GM19035 (cell line): ENCODE measurements around the gene MAPK4.

Source experiments
- ATAC-seq: cut with Tn5 transposase; IDR thresholded peaks from one replicate; pipeline ENCODE4 v1.9.1; 2021; ENCODE audit not compliant: unreplicated experiment

Gene MAPK4

DNA sequence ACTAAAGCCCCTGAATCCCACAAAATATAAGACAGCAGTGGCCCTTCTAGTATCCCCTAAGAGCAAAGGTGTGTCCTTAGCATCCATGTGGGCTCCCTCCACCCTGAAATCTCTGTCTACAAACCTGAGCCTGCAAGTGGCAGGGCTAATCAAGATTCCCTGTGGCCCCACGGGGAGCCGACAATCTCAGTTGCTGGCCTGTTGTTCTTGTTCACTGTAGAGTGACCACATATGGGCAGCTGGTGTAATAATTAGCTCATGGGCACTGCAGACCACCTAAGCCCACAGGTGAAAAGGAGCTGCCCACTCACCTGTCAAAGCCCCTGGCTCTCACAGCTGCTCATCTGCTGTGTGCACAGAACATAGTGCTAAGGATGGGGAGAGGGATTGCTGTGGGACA, 157.7 kb downstream of the MAPK4 start:
- no peak for ATAC-seq

- no peak for ATAC-seq
Measured at GRCh38 chr18:50719471-50720324, 159.8 kb downstream of the MAPK4 start.

GRCh38 chr18:50720325-50720674, 160.4 kb downstream of the MAPK4 start:
- no peak for ATAC-seq

DNA sequence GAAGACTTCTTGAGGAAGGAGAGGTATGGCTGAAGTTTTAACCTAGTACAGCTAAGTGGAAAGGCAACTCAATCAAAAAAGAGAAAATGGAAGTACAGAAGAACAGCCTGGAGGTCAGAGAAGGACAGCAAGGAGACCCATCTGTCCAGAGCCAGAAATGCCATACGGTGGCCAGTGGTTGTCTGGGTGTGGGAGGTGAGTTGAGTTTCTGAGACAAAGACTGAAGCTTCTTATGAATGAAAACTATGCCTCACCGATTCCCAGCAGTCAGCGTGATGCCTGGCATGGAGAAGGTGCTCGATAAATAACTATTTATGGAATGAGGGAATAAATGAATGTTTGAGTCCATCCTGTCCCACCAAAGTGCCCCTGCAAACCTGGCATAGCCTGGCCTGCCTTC, 161.1 kb downstream of the MAPK4 start:
- no peak for ATAC-seq

- no peak for ATAC-seq
Measured at GRCh38 chr18:50721451-50722120, 161.7 kb downstream of the MAPK4 start.

DNA sequence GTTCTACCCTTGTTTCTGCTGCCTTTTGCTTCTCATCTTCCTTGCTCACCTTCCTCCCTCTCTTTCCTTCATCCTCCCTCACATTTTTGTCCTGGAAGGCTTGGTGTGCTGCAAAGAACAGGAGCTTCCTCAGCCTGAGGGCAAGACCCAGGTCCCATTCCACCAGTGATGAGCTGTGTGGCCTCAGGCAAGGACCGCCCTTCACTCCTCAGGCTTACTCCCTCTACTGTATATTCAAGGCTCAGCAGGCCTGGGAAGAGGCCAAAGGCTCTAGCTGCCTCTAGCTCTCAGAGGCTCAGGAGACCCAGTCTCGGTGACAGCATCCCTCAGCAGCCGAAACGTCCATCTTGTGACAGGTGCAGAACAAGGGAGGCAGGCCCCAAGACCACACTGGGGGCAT, 162.4 kb downstream of the MAPK4 start:
- ATAC-seq: no peak

DNA sequence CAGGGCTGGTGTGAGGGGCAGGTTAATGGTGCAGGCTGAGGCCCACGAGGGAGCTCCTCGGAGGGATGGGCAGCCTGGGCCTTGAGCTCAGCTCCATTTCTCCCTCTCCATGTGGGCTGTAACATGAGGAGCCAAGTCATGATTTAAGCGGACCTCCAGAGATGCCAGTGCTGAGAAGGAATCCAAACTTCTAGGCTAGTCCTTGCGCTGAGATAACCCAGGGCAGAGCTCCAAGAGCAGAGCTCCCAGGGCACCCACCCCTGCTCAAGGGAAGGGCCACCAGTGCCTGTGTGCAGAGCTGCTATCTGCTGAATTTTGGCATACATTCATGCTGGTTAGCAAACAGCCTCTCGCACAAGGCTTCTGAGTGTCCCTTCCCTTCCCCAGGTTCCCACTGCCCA, 164.9 kb downstream of the MAPK4 start:
- no peak for ATAC-seq

DNA sequence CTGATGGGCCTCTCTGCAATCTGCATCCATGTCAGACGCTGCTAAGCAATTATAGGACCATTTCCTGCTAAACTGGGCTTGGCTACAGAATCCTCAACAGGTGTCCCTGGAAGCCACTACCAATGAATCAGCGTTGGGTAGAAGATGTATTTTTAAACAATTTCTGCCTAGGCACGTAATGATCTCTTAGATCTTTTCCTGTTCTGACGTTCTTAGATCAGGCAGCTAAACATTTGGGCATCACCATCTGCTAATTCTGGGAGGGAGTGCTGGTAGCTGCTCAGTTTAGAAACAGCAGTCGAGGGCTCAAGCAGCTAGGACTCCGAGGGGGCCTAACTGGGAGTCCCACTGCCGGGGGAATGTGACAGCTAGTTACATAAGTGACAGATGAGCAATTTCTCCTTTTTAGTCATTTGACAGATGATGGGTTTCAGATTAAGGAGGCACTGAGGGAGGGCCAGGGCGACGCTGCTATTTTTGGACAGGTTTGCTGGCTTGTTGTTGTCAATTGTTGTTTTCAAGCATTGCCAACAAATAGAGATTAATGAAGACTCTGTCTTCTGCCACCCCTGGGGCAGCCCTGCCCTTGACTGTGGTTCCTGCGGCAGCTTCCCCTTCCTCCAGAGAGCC, 167.2 kb downstream of the MAPK4 start:
- peak; percentile 87 for ATAC-seq

- no peak for ATAC-seq
Measured at GRCh38 chr18:50727721-50728471, 168.0 kb downstream of the MAPK4 start.

GRCh38 chr18:50729376-50729775, 169.5 kb downstream of the MAPK4 start:
- no peak for ATAC-seq

DNA sequence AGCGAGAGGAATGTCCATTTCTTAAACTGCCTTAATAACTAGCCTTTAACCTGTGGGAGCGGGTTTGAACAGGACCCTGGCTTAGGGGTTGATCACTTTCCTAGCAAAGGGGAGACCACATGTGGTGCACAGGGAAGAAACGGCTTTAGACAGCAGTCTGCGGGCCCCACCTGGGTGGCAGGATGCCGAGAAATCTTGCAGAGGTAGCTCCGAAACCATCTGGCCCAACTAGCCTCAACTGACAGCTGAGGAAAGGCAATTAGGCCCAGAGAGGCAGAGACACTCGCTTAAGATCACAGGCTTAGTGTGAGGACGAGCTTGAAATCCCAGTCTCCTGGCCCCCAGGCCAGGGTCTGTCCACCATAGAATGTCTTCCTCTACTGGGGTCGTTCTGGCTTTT, 170.1 kb downstream of the MAPK4 start:
- ATAC-seq: no peak

DNA sequence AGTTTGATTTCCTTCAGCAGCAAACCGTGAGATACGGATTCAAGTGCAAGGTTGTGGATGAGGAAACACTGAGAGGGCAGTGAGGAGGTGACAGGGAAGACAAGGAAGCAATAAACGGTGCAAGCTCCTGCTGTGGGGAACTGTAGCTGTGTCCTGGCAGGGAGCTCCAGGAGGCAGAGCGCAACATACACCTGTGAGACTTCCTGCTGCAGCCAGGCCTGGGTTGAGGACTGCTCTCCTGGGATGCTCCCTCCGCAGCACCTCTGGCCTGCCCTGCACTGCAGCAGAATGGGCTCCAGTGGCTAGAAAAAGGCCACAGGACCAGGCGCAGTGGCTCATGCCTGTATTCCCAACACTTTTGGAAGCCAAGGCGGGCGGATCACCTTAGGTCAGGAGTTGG, 174.5 kb downstream of the MAPK4 start:
- ATAC-seq: no peak

- no peak for ATAC-seq
Measured at GRCh38 chr18:50734886-50735285, 175.0 kb downstream of the MAPK4 start.

DNA sequence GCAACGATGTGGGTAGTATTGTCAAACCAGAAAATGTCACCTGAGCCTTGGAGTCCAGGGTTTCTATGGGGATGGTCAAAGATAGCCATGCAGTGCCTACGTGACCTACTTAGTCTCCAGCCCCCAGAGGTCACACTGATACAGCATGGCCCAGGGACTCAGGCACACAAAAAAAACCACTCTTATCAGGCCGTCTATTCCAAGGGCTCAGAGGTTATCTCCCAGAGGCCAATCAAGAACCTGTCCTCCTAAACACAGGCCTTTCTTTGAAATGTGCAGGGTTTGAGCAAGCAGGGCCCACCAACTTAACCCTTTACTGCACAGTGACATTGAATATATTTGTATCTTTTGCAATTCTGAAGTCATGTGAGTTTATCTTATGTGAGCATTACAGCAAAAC, 177.2 kb downstream of the MAPK4 start:
- no peak for ATAC-seq

- ATAC-seq: no peak
Measured at GRCh38 chr18:50738098-50738757, 178.3 kb downstream of the MAPK4 start.

GRCh38 chr18:50742952-50743351, 183.1 kb downstream of the MAPK4 start:
- no peak for ATAC-seq

DNA sequence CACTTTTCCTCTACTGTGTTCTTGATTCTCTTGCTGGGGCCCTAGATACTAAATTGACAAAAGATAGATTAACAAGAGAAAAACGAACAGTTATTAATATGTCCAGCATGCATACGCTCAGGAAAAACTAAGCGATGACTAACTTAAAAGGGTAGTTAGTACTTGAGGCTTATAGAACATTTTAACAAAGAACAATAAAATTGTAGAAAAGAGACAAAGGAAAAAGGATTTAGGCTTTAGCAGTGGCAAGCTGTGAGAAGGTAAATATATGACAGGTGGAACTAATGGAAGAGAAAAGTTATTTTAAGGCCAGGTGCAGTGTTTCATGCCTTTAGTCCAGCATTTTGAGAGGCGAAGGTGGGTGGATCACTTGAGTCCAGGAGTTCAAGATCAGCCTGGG, 184.4 kb downstream of the MAPK4 start:
- no peak for ATAC-seq

GRCh38 chr18:50745945-50746344, 186.1 kb downstream of the MAPK4 start:
- ATAC-seq: no peak

GRCh38 chr18:50747849-50748242, 188.0 kb downstream of the MAPK4 start:
- ATAC-seq: no peak

DNA sequence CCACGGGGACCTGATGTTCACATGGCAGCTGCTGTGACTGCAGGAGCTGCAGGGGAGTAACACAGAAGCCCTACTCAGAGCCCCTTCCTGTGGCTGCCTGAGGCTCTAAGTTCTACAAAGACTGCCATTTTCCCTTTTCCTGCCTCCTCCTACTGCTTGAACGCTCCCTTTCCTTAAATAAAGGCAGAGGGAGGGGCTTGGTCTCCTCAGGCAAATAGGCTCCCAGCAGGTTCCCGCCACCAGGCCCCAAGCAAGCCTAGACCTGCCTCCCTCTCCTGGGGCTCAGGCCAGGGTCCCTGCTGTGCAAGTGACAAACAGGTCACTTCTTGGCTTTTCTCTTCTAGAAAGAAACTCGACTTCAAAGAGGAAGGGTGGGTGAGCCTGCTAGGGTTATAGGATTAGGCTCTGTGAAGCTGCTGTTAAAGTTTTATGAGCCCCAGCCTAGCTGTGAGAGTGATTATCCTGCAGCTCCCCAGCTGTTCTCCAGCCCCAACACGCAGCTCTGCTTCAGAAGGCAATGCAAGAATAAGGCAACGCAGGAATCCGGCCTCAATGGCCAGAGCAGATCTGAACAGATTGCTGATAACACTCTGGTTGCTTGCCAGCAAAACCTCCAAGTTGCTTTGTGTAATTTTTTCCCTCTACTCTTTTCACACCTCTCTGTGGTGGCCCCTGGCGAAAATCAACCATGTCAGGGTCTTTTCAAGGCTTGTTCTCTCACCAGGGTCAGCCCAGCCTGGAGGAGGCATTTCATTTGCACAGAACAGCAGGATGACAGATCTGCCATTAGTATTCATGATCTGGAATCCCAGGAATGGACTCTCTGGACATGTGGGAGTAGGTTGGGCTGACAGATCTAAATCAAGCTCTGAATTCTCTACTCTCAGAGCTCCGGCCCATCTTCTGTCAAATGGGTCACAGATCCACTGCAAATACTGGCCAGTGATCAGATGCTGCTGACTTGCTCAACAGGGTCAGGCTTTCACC, 188.6 kb downstream of the MAPK4 start:
- no peak for ATAC-seq
